Psoas muscle (tissue), 8 donors: ENCODE measurements around the gene PRSS38. TPM values are rescaled to one million over a fixed set of nuclear protein-coding genes. Genes with fewer than 3 reads are reported as not detected.

Source experiments
- ATAC-seq, 4 donors: fragments of 200-7000 bp; cut with Tn5 transposase; one replicate each; pipeline ENCODE4 v1.9.1; 2020; ENCODE audit warnings: moderate library complexity in 3 of 4, mild to moderate bottlenecking in 2 of 4
- DNase-seq, 2 donors: peaks; one replicate each; pipeline ENCODE4 v3.0.0-alpha.2; 2020
- H3K27ac ChIP-seq: fragments of 200-600 bp; one replicate; pipeline ENCODE4 v1.8.0; 2022
- H3K27me3 ChIP-seq, 3 donors: fragments of 200-600 bp in 1 of 3; one replicate each; pipeline versions ENCODE4 v1.6.1 to v1.8.0; 2013 to 2022; ENCODE audit warnings: low read length in 2 of 3, mild to moderate bottlenecking in 2 of 3, moderate library complexity in 1 of 3; ENCODE audit not compliant: insufficient read depth in 3 of 3
- H3K36me3 ChIP-seq, 2 donors: fragments of 200-600 bp in 1 of 2; one replicate each; pipeline versions ENCODE4 v1.6.1 to v1.8.0; 2013 to 2022; ENCODE audit warnings: low read depth in 1 of 2, mild to moderate bottlenecking in 1 of 2, moderate library complexity in 1 of 2; ENCODE audit not compliant: insufficient read depth in 1 of 2
- H3K4me1 ChIP-seq: fragments of 200-600 bp; one replicate; pipeline ENCODE4 v1.8.0; 2022
- H3K4me3 ChIP-seq: fragments of 200-600 bp; one replicate; pipeline ENCODE4 v1.8.0; 2022; ENCODE audit warnings: mild to moderate bottlenecking
- H3K9me3 ChIP-seq: fragments of 200-600 bp; one replicate; pipeline ENCODE4 v1.8.0; 2022
- WGBS, 3 donors: extraction: QIAGEN DNeasy Blood & Tissue Kit; methylation state at CpG; one replicate each; pipeline versions ENCODE4 v1.1.6 to v1.1.7; 2013; 5-methylcytosine and 5-hydroxymethylcytosine counted together
- intact Hi-C, 2 donors: fragments of 100-400 bp; cut with DNase I; formaldehyde crosslinking; loops; one replicate each; pipeline versions ENCODE4 v1.11.0 to v1.14.2; 2022
- polyA plus RNA-seq, 3 donors: library from polyadenylated mRNA; stranded (reverse); fragments of 200-250 nt; gene quantifications; one replicate each; pipeline ENCODE4 v1.2.3, GENCODE V29; 2013
- total RNA-seq, 4 donors: library from RNA; stranded (reverse); fragmentation: NEBNext Ultra II Directional in 2 of 4; extraction: Animal tissue kit (Norgen Biotek cat#: 25700) in 2 of 4; gene quantifications; one replicate each; pipeline versions ENCODE4 v1.2.1 to v1.2.4, GENCODE V29; 2021 to 2023
- TF ChIP-seq, protein P1 (sequence below): fragments of 200-600 bp; IDR thresholded peaks from one replicate; pipeline ENCODE4 v1.8.0; 2022; ENCODE audit warnings: antibody characterized with exemption
- donor health status: healthy with polysubstance abuse.
- donor health status: DM: no; HTN: no; CAD: no; lungs with moderate emphysema.
- donor health status: Bipolar disorder and iron deficiency.
- donor health status: healthy.
- donor health status: DM: yes; HTN: yes; CAD: no.
- donor health status: DM: no; HTN: no; CAD: no.
- donor health status: DM: no; HTN: no; CAD: no.
- donor health status: DM: yes; HTN: yes; CAD: no.

The PRSS38 gene
- total and polyA plus RNA-seq, 7 donors = not detected

DNA sequence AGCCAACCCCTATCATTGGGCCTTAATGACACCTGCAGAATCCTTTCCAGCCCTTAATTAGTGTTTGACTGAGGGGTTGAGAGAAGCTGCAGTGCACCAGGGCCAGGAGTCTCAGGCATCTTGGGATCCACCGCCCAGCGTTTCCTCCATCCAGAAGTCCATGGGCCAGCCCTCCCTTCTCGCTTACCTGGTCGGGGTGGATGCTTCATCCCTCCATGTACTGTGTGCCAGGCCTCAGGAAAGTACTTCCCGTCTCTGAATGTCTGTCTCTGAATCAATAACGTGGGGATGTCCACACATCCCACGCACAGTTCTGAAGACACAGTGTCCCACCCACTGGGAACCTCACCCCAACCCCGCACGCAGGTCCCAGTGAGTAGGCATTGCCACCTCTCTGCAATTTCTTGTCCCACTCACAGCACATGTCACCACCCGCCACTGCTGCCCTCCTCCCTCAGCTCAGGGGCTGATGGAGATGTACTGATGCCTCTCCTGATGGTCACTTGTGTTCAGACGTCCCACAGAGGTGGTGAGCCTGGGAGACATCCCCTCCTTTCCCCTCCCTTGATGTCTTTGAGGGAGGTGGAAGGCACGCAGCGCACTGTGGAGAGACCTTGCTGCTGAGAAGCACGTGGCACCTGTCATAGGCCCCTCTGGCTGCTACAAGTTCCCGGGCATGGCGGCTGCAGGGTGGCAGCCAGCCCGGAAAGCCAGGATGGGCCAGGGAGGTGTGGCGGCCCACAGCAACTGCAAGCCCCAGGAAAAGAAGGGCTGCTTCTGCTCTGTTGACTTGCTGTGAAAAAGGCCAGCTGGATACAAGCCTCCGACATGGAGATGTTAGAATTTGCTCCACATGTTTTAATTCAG is 29.4 kb upstream of the PRSS38 start:
- no peak overlapping the region for H3K27ac ChIP-seq
- 41 to 52% (median 43%) methylated on average over 18 to 19 of the region's 19 CpGs for WGBS, 3 donors
- intact Hi-C loops = no loop called here
- TF ChIP-seq, protein P1, sequence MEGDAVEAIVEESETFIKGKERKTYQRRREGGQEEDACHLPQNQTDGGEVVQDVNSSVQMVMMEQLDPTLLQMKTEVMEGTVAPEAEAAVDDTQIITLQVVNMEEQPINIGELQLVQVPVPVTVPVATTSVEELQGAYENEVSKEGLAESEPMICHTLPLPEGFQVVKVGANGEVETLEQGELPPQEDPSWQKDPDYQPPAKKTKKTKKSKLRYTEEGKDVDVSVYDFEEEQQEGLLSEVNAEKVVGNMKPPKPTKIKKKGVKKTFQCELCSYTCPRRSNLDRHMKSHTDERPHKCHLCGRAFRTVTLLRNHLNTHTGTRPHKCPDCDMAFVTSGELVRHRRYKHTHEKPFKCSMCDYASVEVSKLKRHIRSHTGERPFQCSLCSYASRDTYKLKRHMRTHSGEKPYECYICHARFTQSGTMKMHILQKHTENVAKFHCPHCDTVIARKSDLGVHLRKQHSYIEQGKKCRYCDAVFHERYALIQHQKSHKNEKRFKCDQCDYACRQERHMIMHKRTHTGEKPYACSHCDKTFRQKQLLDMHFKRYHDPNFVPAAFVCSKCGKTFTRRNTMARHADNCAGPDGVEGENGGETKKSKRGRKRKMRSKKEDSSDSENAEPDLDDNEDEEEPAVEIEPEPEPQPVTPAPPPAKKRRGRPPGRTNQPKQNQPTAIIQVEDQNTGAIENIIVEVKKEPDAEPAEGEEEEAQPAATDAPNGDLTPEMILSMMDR = no peak
- ATAC-seq (no peak), DNase-seq (peak in 1 of 2 donors; percentile 46)
- peak overlapping the region; percentile 78 for H3K4me3 ChIP-seq
- no peaks in the 10 kb centered on the region for H3K9me3 ChIP-seq
- no peaks in the 10 kb centered on the region for H3K27me3 ChIP-seq
- peaks cover 18% of the 10 kb centered on the region for H3K4me1 ChIP-seq
- no peaks in the 10 kb centered on the region for H3K36me3 ChIP-seq

DNA sequence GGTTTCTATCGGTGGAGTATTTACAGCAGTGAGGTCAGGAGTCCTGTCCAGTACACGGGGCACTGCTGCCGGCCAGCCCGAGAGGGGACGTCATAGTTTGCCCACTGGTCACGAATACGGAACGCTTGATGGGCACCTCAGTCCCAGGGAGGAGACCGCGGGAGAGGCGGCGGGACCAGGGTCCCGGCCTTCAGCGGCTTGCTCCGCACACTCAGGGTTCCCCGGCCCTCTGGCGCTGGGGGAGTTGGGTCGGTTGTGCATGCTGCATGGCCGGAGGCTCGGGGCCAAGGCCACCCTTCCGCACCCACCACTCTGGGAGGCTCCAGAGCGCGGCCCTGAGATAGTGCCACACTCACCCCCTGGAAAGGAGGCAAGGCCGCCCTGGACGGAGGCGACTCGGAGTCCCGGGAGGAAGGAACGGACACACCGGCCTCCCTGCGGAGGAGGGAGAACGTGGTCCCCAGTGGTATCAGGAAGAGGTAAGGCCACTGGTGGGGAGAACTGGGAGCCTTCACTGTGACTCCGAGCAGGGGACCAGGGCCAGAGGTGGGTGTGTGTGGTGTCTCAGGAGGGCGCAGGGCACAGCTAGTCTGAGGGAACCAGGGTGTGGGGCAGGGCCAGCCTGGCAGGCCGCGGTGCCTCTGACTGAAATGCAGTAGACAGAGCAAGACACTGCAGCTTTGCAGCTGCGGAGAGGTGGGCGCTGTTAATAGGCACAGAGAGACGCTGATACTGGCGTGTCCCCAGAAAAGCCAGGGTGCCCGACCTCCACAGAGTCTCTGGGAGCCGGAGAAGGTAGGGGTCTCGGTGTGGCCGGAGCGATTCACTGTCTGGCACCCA is 28.6 kb upstream of the PRSS38 start:
- Histone ChIP-seq H3K27ac (peak overlapping the region; percentile 76), H3K36me3 (no peaks in the 10 kb centered on the region), H3K27me3 (no peaks in the 10 kb centered on the region), H3K4me1 (peaks cover 18% of the 10 kb centered on the region), H3K4me3 (peak overlapping the region; percentile 78), H3K9me3 (no peaks in the 10 kb centered on the region)
- ATAC-seq = peak; percentile 23 to 39 (median 29)
- WGBS, 3 donors = 11 to 21% (median 14%) methylated on average over 44 to 45 of the region's 45 CpGs
- peak in 1 of 2 donors; percentile 56 for DNase-seq
- intact Hi-C loops = no loop called here
- TF ChIP-seq, protein P1 = no peak

DNA sequence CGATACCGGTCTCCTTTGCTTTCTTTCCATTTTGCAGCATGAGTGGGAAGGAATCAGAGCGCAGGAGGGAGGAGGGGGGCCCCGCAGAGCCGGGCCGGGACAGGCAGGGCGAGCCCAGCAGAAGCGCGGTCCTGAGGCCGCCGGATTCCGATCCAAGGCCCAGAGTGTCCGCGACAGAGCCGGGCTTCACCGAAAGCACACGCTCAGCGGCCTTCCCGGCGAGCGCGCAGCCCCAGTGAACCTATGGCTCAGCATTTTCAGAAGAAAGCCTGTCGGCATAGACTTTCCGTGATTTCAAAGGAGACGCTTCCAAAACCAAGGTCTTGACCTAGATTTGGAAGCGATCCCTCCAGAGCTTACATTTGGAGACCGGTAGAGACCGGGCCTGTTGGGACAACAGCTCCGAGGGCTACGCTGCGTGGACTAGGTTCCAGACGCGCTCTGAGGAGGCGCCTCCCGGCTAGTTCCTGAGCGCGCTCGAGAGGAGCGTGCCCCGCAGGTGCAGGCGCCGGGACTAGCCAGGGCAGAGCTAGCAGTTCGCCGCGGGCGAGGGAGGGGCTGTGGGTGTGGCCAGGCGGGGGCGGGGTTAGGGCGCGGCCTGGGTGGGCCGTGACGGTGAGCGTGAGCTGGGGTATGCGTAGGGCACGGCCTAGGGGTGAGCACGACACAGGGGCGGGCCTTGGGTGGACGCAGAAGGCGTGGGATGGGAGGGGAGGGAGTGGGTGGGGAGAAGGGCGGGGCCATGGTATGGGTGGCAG is 27.8 kb upstream of the PRSS38 start:
- Histone ChIP-seq H3K36me3 (no peaks in the 10 kb centered on the region), H3K4me3 (peak overlapping the region; percentile 78), H3K27me3 (no peaks in the 10 kb centered on the region), H3K4me1 (peaks cover 18% of the 10 kb centered on the region), H3K9me3 (no peaks in the 10 kb centered on the region), H3K27ac (peak overlapping the region; percentile 76)
- ATAC-seq (peak; percentile 91 to 93 (median 92)), DNase-seq (peak; percentile 91 to 95)
- intact Hi-C loops = no loop called here
- 0 to 1% (median 1%) methylated on average over 55 to 60 of the region's 60 CpGs for WGBS, 3 donors
- TF ChIP-seq, protein P1 = no peak

DNA sequence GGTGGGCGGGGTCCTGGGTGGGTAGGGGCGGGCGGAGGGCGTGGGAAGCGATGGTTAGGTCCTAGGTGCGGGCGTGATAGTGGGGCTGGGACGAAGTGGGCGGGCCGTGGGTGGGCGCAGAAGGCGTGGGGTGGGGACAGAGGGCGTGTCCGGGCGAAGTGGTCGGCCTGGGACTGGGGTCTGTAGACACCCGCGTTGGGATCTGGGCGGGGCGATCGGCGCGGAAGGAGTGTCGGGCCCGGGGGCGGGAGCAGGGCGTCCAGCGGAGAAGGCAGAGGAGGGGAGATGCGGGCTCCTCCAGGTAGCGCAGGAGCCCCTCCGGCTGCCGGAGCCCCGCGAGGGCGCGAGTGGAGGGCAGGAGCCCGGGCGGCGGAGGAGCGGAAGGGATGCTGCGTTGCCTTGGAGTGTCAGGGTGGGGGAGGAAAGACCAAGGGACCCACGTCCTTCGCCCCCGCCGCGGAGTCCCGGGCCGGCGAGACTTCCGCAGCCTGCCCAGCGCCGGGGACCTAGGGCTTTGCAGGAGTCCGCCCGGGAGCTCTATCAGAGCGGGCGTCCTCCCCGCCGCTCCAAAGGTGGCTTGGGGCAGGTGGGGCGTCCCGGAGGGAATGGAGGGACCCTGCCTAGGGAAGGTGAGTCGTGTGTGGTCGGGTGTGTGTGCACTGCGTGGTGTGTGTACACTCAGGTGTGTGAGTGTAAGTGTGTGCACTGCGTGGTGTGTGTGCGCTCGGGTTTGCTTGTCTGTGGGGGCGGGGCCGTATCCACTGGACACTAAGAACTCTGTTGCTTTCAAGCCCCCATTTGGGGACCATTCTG is 27.0 kb upstream of the PRSS38 start:
- intact Hi-C loops = no loop called here
- TF ChIP-seq, protein P1 = no peak
- ATAC-seq (peak; percentile 42 to 67 (median 47)), DNase-seq (peak; percentile 73 to 79)
- Histone ChIP-seq H3K4me1 (peaks cover 18% of the 10 kb centered on the region), H3K27me3 (no peaks in the 10 kb centered on the region), H3K9me3 (no peaks in the 10 kb centered on the region), H3K36me3 (no peaks in the 10 kb centered on the region), H3K4me3 (peak overlapping the region; percentile 78), H3K27ac (peak overlapping the region; percentile 76)
- WGBS, 3 donors = 7 to 14% (median 13%) methylated on average over 44 to 68 of the region's 68 CpGs
